ENCODE data around the gene MSMP.

The MSMP gene, protein sequence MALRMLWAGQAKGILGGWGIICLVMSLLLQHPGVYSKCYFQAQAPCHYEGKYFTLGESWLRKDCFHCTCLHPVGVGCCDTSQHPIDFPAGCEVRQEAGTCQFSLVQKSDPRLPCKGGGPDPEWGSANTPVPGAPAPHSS

DNA sequence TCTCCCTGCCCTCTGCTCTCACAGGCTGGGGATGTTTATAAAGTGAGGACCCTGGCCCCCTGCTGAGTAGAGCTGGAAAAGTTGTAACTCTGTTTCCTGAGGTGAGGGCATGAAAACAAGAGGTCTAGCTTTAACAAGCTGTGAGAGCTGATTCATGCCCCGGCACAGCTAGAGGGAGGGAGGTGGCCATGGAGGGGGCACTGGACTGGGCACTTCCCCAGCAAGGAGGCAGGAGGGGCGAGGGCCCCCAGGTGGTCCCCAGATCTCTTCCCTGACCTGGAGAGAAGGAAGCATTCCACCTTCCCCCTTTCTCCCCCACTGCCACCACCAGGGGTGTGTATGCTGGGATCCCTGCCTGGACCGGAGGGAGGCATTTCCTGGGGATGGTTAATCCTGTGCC is at the start of gene MSMP:
MSMP (minus strand) TSS at position 13 of the 400 bp plus-strand sequence. CDS start 147 bp downstream, outside the sequence.
- DNase-seq (ENCODE audit: low spot score), result no peak

GRCh38 chr9:35801328-35802128 is 47.5 kb upstream of the MSMP start:
- DNase-seq (ENCODE audit: low spot score), result peak; percentile 31

GRCh38 chr9:35800530-35800929 is 46.5 kb upstream of the MSMP start:
- no peak for DNase-seq (ENCODE audit: low spot score)

- no peak for DNase-seq (ENCODE audit: low spot score)
Observed at GRCh38 chr9:35798658-35799374, 44.7 kb upstream of the MSMP start.

- no peak for DNase-seq (ENCODE audit: low spot score)
Observed at GRCh38 chr9:35797311-35798109, 43.4 kb upstream of the MSMP start.

DNA sequence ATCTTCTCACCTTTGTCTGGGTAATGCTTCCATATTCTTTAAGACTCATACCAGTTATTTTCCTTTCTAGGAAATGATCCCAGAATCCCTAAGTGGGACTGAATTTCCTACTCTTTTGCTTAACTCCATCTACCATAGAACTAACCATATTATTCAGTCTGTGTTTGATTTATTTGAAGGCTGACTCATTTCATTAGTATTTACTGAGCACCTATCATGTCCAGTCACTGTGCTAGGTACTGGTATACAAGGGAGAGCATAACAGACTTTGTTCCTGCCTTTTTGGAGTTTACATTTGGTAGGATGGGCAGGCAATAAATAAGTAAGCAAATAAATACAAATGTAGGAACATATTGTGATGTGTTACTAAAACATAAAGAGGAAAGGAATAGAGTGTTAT is 41.6 kb upstream of the MSMP start:
- no peak for DNase-seq (ENCODE audit: low spot score)

DNA sequence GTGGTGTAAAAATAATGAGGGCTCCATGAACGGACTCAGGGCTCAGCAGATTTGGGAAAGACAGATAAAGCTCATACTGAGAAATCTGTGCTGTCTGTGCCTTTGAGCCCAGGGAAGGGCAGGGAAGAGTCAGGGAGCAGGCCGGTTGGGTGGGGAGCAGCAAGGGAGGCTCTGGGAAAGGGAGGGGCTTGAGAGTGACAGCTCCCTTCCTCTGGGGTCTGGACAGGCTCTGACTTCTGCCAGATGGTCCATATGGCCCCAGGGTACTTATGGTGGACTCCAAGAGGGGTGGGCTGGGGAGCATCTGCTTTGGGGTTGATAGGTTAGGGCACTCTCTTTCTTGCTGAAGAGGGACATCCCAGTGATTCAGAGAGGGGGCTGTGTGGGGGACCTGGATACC is 39.4 kb upstream of the MSMP start:
- DNase-seq (ENCODE audit: low spot score), result no peak

GRCh38 chr9:35792826-35793225 is 38.8 kb upstream of the MSMP start:
- no peak for DNase-seq (ENCODE audit: low spot score)

- DNase-seq (ENCODE audit: low spot score), result no peak
Observed at GRCh38 chr9:35792024-35792813, 38.1 kb upstream of the MSMP start.

DNA sequence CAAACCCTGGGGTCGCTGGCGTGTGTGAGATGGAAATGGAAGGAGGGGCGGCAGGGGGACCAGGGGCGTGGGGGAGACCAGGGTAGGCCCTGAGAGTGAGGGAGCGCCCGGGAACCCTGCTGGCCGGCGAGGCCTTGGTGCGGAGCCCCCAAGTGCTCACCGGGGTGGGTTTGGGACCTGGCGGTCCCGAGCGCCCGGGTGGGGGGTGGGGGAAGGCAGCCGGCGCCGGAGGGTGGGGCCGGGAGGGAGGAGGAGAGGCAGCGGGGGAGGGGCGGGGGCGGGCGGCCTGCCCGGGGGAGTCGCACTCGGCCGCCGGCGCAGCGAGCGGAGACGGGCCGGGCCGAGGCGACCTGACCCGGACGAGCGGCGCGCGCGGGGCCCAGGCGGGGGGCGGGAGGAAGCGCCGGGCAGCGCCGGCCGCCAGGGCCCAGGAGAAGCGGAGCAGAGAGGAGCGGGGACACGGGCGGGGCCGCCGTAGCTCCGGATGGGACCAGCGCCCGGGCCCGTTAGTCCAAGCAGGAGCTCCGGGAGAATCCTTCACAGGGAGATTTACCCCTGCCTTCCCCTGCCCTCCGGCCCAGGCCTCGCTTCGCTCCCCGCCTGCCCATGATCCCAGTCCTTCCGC is 37.3 kb upstream of the MSMP start, which contains the start of gene NPR2:
NPR2 (plus strand) TSS at position 295 of the 625 bp plus-strand sequence. CDS start 818 bp downstream, outside the sequence.
- DNase-seq (ENCODE audit: low spot score), result peak; percentile 38

- DNase-seq (ENCODE audit: low spot score), result peak; percentile 87
Observed at GRCh38 chr9:35790385-35791296, 36.6 kb upstream of the MSMP start.

DNA sequence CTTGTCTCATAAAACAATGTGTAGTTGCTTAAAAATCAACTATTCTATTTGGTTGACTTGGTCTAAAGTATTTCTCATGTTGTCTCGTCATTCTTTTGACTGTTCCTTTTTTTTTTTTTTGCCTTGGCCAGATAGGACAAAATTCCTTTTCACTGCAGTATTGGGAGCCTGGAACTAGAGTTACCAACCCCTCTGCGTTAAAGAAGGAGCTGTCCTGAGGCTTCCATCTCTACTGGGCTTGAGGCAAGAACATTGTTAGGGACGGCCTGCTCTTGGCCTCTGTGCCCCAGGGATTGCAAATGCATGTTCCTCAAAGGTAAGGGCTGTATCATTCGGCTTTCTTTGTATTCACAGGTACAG is 35.9 kb upstream of the MSMP start:
- DNase-seq (ENCODE audit: low spot score), result no peak

DNA sequence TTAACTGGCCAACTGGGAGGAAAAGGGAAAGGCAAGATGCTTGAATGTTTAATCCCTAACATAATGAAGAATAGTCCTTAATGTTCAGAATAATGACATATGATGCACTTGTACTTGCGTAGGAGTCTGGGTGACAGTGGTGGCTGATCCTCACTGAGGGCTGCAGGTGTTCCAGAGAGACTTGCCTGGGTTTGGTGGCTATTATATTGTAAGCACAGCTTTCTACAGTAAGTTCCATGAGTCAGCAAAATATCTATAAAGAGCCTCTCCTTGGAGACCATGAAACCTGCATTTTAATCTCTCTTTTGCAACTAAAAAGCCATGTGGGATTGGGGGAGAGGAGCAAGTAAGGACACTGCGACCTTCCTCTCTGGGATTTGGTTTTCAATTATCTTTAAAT is 35.5 kb upstream of the MSMP start:
- DNase-seq (ENCODE audit: low spot score), result no peak

DNA sequence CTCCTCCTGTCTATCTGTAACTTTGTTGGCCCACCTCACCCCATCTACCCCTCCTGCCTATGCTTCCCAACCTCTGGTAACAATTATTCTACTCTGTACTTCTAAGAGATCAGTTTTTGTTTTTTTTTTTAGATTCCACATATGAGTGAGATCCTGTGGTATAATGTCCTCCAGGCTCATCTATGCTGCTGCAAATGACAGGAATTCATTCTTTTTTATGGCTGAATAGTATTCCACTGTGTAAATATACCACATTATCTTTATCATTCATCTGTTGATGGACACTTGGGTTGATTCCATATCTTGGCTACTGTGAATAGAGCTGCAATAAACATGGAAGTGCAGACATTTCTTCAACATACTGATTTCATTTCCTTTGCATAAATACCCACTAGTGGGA is 29.3 kb upstream of the MSMP start:
- DNase-seq (ENCODE audit: low spot score), result no peak

- no peak for DNase-seq (ENCODE audit: low spot score)
Observed at GRCh38 chr9:35781066-35781465, 27.0 kb upstream of the MSMP start.

- DNase-seq (ENCODE audit: low spot score), result no peak
Observed at GRCh38 chr9:35778496-35778895, 24.4 kb upstream of the MSMP start.

GRCh38 chr9:35776018-35776417 is 21.9 kb upstream of the MSMP start:
- DNase-seq (ENCODE audit: low spot score), result no peak

DNA sequence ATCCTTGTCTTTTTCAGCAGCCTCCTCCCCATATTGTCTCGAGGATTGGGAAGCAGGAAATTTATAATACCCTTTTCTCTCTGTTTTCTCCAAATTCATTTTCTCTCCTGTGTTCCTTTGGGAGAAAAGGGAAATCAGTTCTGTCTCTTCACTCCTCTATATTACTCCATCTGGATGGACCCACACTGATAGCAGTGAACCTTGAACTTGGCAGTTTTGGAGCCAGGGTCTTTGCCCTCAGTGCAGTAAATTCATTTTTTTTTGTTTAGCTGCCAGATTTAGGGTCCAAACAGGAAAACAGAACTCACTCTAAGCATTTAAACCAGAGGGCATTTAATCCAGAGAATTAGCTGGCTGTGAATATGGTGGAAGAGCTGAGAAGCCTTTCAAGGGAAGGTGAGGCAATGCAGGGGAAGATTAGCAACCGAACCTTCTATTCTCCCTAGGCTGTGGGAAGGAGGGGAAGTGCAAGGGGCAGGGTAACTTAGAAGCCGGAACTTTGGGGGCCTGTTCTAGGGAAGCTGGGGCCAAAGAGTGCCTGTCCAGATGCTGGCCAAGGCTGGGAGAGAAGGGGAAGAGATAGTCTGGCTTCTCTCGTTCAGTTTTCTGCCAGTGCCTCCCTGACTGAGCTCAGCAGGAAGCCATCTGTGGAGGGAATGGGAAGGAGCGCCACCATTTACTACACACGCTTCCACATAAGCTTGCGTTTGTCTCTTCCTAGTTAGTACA is 21.0 kb upstream of the MSMP start:
- DNase-seq (ENCODE audit: low spot score), result no peak

DNA sequence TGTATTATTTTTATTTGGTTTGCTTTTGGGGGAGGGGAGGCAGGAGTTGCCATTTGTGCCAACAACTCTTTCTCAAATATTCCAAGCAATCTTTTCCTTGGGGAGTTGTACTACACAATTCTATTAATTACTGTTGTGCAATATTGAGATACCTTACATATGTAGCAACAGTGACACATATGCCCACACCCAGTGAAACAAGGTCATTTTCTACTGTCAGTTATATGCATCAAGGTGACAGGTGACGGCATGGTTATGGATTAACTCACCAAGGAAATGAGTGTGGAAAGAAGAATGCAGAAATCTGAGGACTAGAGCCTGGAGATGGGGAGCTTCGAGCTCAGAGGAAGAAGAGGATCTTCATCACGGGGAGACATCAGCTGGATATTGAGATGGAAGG is 17.9 kb upstream of the MSMP start:
- DNase-seq (ENCODE audit: low spot score), result no peak

Data from HuH-7.5 (cell line).